Ramos (cell line): ENCODE measurements around the gene VAV3.

ENCODE experiments used
- in situ Hi-C: fragments of 300-500 bp; cut with MboI; formaldehyde crosslinking; loops from one replicate; pipeline ENCODE4 v1.14.3; 2022; ENCODE audit warnings: low sequenced_read_pairs; ENCODE audit not compliant: unreplicated experiment

The VAV3 gene

DNA sequence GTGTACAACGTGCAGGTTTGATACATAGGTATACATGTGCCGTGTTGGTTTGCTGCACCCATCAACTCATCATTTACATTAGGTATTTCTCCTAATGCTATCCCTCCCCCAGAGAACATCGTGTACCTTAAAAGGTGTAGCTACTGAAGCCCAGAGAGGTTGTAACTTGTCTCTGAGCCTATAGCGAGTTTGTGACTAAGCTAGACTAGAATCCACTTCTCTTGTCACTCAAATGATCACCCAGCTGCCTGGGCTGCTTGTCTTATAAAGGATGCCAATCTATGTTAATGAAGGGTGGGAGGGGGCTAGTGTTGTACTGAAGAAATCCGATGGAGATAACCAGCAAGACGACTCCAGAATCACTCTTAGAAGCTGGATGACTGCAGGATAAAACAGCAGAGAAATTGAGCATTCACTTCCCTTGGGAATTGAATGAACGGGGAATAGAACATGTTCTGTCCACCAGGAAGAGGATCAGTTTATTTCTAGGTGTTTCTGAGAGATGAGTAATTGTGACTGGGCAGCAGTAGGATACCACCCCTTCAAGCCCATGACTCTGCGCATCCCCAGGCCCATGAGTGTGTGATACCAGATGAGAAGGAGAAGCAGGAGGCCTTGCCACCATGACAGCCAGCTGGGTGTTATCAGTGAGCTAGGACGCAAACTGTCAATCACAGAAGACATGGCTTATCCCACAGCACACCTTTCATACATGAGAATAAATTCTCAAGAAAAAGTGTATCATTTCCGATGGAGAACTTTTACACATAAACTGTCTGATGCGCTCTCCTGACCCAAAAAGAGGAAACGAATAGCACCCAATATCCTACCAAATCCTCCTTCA is 433.7 kb downstream of the VAV3 start:
- in situ Hi-C loops, result no loop called here

DNA sequence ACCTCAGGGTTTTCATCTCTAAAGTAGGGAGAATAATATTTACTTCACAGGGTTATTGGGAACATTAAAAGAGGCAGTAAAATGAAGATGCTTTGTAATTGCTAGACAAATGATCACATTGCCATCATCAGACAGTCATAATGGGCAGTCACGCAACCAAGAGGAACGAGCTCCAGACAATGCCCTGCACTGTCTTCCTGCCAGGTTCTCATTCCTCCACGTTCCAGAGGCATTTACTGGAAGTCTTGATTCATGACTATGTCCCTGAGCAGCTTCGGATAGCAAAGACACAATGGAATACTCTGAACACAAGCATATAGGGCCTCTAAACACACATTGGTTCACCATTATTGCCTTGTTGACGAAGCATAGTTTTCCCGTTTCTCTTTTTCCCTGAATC is 434.4 kb downstream of the VAV3 start:
- in situ Hi-C loops, result no loop called here

DNA sequence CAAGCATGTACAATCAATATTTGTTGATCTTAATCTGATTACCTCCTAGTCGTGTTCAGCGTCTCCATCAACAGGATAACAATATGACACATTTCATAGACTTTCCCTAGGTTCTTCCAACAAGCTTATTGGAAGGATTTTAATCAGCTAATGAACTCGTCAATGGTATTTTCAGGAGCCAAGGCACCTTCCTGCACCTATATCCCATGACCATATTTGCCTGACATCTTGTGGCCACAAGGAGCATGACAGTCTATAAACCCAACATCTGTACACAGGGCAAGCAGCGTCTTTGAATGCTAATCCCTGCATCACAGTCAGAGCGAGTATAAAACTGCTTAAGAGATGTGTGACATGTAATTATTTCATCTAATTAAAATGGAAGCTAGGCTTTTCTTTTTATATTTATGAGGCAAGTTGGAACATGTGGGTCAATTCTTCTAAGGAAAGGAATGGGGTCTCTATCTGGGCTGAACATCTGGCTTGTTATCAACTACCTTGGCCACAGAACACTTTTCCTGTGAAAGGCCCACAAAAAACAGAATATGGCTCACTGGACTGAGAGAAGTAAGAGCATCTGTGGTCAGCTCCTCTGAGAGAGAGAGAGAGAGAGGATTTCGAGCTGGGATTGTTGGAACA is 435.4 kb downstream of the VAV3 start:
- in situ Hi-C loops, result no loop called here

DNA sequence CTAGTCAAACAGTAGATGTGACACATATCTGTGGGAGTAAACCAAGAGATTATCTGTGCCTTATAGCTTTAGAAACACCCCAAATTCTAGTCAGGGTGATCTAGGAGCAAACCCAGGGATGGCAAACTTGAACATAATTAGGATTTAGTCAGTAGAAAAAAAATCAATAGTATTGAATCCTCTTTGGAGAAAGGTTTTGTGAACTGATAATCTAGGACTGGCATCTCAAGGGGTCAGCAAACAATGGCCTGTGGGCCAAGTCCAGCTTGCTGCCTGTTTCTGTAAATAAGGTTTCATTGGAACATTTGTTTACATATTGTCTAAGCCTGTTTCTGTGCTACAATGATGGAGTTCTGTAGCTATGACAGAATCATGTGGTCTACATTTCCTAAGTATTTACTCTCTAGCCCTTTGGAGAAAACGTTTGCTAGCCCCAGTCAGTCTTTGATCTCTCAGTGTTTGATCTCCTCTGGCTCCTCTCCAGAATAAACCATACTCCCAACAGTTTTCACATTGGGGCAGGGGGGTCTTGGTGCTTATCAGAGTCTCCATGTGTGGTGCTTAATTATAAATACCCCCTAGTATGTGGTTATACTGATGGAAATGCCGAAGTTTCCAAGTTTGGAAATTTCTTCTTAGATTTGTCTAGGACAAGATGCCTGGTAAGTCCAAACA is 438.3 kb downstream of the VAV3 start:
- in situ Hi-C loops, result no loop called here

DNA sequence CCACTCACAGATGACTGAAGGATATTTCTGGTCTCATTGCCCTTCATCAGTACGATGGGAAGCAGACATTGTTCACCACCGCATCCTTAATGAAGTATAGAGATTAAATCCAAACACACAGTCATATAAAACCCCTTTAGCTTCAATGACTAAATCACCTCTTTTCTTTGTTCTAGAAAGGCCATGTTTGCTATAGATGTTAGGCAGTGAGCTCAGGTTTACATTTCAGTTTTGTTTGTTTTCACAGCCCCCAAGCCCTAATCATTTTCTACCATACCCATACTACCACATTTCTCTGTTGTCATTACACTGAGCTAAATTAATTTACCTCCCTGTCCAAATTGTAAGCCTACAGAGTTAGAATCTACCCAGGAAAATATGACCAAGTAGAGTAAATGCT is 439.0 kb downstream of the VAV3 start:
- in situ Hi-C loops, result no loop called here

DNA sequence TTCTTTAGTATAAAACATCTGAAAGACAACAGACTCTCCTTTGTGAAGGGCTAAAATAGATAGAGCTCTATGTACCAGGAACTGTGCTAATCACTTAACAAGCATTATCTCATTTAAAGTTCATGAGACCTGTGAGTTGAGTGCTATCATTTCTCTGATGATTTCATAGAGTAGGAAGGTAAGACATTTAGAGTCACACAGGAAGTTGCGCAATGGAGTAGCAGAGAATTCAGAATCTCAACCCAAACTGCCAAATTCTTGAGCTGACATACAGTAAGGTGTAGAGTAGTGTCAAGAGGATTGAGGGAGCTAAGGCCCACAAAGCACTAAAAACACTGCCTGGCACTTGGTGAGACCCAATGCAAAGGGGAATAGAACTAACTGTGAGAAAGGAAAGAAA is 439.8 kb downstream of the VAV3 start:
- in situ Hi-C loops, result no loop called here

DNA sequence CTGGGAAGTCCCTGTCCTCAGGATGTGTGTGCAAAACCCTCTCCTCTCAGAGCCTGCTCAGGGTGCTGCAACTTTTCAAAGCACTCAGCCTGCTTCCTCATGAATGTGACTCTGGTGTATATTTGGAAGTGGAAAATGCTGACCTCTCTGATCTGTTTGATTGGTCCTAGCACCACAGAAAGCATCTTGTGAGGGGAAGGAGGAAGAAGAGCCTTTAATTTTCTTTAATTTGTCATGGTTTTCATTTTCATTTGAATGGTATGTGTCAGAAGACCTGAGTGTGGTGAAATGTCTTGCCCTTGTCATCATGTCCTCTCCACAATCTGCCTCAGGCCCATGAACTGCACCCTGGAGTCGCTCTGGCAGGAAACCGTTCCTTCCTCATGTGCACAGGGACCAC is 440.7 kb downstream of the VAV3 start:
- in situ Hi-C loops, result no loop called here

DNA sequence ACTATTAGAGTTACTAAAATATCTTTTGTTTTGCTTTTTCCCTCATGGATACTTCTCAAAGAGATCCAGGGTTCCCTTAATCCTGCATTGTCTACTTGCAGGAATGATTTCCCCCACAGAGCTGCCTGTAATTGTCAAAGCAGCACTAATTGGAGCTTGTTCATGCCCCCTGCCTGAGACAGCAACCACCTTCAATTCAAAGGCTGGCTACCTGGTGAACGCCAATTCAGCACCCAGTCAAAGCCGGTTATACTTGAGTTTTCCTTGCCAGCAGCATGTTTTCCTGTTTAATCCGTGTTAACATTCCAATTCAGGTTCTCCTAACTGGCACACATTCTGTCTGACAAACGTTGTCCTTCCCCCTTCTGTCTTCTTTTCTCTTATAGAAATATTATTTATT is 441.2 kb downstream of the VAV3 start:
- in situ Hi-C loops, result no loop called here

DNA sequence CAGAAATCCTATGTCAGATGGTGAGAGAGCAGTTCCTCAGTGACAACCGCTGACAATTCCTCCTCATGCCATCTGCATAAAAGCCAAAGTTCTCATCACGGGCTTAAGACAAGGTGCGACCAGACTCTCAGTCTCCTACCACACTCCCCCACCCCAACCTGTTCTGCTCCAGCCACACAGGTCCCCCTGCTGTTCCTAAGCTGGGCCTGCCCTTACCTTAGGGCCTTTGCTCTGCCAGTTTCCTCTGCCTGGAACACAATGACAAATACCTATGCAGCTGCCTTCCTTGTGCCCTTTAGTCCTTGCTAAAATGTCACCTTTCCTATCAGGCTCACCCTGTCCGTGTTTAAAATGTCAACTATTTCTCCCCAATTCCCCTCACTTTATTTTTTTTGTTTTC is 441.9 kb downstream of the VAV3 start:
- in situ Hi-C loops, result no loop called here
